Mammary epithelial cell (primary cell): ENCODE data around the gene F13A1.

Experiments
- EZH2 ChIP-seq: IDR thresholded peaks from 2 replicates; pipeline ENCODE4 v1.6.1; 2012; ENCODE audit warnings: low read length, inconsistent platforms, borderline replicate concordance
- TF ChIP-seq, protein P1 (sequence below), 2 donors: IDR thresholded peaks in 1 of 2; conservative IDR thresholded peaks in 1 of 2; 2 replicates each; pipeline ENCODE4 v1.5.1; 2011 to 2012; ENCODE audit warnings: inconsistent platforms in 2 of 2, low read length in 2 of 2, mild to moderate bottlenecking in 2 of 2, control low read depth in 1 of 2, low read depth in 1 of 2; ENCODE audit not compliant: insufficient read depth in 1 of 2; ENCODE audit errors: extremely low read depth in 1 of 2

DNA sequence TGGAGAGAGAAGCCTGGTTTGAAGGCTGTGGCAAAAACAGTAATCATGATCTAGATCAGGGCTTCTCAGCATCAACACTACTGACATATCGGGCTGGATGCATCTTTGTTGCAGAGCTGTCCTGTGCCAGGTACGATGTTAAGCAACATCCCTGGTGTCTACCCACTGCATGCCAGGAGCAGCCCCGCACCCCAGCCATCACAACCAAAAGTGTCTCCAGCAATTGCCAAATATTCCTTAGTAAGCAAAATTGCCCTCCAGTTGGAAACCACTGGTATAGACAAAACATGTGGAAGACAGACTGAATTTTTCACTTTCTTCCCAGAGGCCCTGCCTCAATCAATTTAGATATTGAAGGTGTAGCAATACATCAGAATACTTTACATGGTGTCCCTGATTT, 166.1 kb downstream of the F13A1 start:
- TF ChIP-seq, protein P1, sequence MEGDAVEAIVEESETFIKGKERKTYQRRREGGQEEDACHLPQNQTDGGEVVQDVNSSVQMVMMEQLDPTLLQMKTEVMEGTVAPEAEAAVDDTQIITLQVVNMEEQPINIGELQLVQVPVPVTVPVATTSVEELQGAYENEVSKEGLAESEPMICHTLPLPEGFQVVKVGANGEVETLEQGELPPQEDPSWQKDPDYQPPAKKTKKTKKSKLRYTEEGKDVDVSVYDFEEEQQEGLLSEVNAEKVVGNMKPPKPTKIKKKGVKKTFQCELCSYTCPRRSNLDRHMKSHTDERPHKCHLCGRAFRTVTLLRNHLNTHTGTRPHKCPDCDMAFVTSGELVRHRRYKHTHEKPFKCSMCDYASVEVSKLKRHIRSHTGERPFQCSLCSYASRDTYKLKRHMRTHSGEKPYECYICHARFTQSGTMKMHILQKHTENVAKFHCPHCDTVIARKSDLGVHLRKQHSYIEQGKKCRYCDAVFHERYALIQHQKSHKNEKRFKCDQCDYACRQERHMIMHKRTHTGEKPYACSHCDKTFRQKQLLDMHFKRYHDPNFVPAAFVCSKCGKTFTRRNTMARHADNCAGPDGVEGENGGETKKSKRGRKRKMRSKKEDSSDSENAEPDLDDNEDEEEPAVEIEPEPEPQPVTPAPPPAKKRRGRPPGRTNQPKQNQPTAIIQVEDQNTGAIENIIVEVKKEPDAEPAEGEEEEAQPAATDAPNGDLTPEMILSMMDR (conservative IDR thresholded peaks at IDR 0.05 in 1 of 2, IDR thresholded peaks at IDR 0.05 in 1 of 2; ENCODE audit: extremely low read depth in 1 of 2, insufficient read depth in 1 of 2, low read depth in 1 of 2, low read length in 2 of 2) = no peak
- TF ChIP-seq EZH2 = no peak
